ENCODE measurements around the gene PPP2R5C. TPM values are rescaled to one million over a fixed set of nuclear protein-coding genes. Genes with fewer than 3 reads are reported as not detected.

PPP2R5C gene
- total RNA-seq, 1 donor from 2014 or later, result 198 TPM

- TF ChIP-seq CTCF (IDR thresholded peaks at IDR 0.05; ENCODE audit: borderline replicate concordance), result no peak
- Histone ChIP-seq H3K36me3 (no peaks in the 10 kb centered on the region), H3K27me3 (ENCODE audit: low read depth) (no peaks in the 10 kb centered on the region), H3K27ac (replicated peaks) (no peak overlapping the region), H3K4me3 (no peak overlapping the region), H3K9me3 (replicated peaks) (no peaks in the 10 kb centered on the region), H3K4me1 (peaks cover 99% of the 10 kb centered on the region)
- no peak for DNase-seq
- intact Hi-C loops (cut with micrococcal nuclease), result no loop called here
Observed at GRCh38 chr14:101833045-101833444, 71.5 kb downstream of the PPP2R5C start.

GRCh38 chr14:101834397-101834796 lies 72.9 kb downstream of the PPP2R5C start:
- no peaks in the 10 kb centered on the region for H3K27me3 ChIP-seq (ENCODE audit: low read depth)
- no peak for TF ChIP-seq CTCF (IDR thresholded peaks at IDR 0.05; ENCODE audit: borderline replicate concordance)
- peaks cover 99% of the 10 kb centered on the region for H3K4me1 ChIP-seq
- H3K36me3 ChIP-seq, result no peaks in the 10 kb centered on the region
- intact Hi-C loops (cut with micrococcal nuclease), result no loop called here
- H3K9me3 ChIP-seq (replicated peaks), result no peaks in the 10 kb centered on the region
- no peak overlapping the region for H3K4me3 ChIP-seq
- peak overlapping the region; percentile 77 for H3K27ac ChIP-seq (replicated peaks)
- DNase-seq, result no peak

GRCh38 chr14:101834800-101835547 lies 73.5 kb downstream of the PPP2R5C start:
- Histone ChIP-seq H3K27me3 (ENCODE audit: low read depth) (no peaks in the 10 kb centered on the region), H3K9me3 (replicated peaks) (no peaks in the 10 kb centered on the region), H3K27ac (replicated peaks) (peak overlapping the region; percentile 77), H3K4me3 (peak overlapping the region; percentile 40), H3K36me3 (no peaks in the 10 kb centered on the region), H3K4me1 (peaks cover 100% of the 10 kb centered on the region)
- TF ChIP-seq CTCF (IDR thresholded peaks at IDR 0.05; ENCODE audit: borderline replicate concordance), result no peak
- intact Hi-C loops (cut with micrococcal nuclease), result no loop called here
- DNase-seq, result no peak

GRCh38 chr14:101835566-101835965 lies 74.1 kb downstream of the PPP2R5C start:
- no peak for DNase-seq
- H3K9me3 ChIP-seq (replicated peaks), result no peaks in the 10 kb centered on the region
- intact Hi-C loops (cut with micrococcal nuclease), result no loop called here
- no peak for TF ChIP-seq CTCF (IDR thresholded peaks at IDR 0.05; ENCODE audit: borderline replicate concordance)
- peak overlapping the region; percentile 40 for H3K4me3 ChIP-seq
- peak overlapping the region; percentile 77 for H3K27ac ChIP-seq (replicated peaks)
- no peaks in the 10 kb centered on the region for H3K27me3 ChIP-seq (ENCODE audit: low read depth)
- H3K4me1 ChIP-seq, result peaks cover 99% of the 10 kb centered on the region
- no peaks in the 10 kb centered on the region for H3K36me3 ChIP-seq

- no peak for TF ChIP-seq CTCF (IDR thresholded peaks at IDR 0.05; ENCODE audit: borderline replicate concordance)
- intact Hi-C loops (cut with micrococcal nuclease), result no loop called here
- peak; percentile 44 for DNase-seq
- Histone ChIP-seq H3K36me3 (no peaks in the 10 kb centered on the region), H3K27me3 (ENCODE audit: low read depth) (no peaks in the 10 kb centered on the region), H3K4me1 (peaks cover 98% of the 10 kb centered on the region), H3K27ac (replicated peaks) (peak overlapping the region; percentile 77), H3K4me3 (peak overlapping the region; percentile 40), H3K9me3 (replicated peaks) (no peaks in the 10 kb centered on the region)
Observed at GRCh38 chr14:101836135-101836534, 74.6 kb downstream of the PPP2R5C start.

All from left ventricle myocardium inferior (tissue), 1 donor.